OCI-LY7 (cell line): ENCODE data around the gene CDKL1.

ENCODE experiments used
- EZH2phosphoT487 ChIP-seq: fragments of 200-600 bp; sonication (generic); IDR thresholded peaks from 2 replicates; pipeline ENCODE4 v1.6.1; 2018; ENCODE audit warnings: low read depth, borderline replicate concordance, mild to moderate bottlenecking, mixed run types, antibody characterized with exemption, low read length, moderate library complexity, mixed read lengths
- TF ChIP-seq, protein P1 (sequence below): fragments of 200-600 bp; sonication (generic); conservative IDR thresholded peaks from 2 replicates; pipeline ENCODE4 v1.5.1; 2014; ENCODE audit warnings: mild to moderate bottlenecking, antibody characterized with exemption, low read length, moderate library complexity, mixed read lengths

DNA sequence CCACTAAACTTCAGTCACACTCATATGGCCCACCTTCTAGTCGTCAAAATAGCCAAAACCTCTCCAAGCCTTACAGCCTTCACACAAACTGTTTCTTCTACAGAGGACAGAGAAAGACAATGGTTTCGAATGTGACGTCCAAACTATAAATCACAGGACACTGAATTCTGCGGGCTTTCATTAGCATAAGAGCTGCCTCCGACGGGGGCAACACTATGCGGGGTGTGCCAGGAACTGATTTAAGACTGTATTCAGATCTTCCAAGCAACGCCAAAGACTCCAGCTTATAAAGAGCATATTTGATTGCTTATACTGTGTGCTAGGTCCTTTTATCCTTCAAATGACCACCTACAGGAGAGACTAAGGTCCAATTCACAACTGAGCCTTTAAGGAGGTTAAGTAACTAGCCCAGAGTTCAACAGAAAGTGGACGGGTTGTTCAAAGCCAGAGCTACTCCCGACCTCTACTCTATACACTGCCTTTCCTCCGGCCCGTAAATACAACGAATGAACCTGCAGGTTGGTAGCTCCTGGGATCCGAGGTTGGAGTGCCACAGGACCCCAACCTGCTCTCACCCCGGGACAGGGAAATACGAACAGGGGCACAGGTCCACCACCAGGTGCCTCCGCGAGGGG, 85.2 kb downstream of the CDKL1 start:
- TF ChIP-seq, protein P1, sequence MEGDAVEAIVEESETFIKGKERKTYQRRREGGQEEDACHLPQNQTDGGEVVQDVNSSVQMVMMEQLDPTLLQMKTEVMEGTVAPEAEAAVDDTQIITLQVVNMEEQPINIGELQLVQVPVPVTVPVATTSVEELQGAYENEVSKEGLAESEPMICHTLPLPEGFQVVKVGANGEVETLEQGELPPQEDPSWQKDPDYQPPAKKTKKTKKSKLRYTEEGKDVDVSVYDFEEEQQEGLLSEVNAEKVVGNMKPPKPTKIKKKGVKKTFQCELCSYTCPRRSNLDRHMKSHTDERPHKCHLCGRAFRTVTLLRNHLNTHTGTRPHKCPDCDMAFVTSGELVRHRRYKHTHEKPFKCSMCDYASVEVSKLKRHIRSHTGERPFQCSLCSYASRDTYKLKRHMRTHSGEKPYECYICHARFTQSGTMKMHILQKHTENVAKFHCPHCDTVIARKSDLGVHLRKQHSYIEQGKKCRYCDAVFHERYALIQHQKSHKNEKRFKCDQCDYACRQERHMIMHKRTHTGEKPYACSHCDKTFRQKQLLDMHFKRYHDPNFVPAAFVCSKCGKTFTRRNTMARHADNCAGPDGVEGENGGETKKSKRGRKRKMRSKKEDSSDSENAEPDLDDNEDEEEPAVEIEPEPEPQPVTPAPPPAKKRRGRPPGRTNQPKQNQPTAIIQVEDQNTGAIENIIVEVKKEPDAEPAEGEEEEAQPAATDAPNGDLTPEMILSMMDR = peak; percentile 62
- TF ChIP-seq EZH2phosphoT487 = no peak
